ENCODE measurements around the gene KRTAP2-1.

- TF ChIP-seq POLR2A (IDR thresholded peaks at IDR 0.05) (no peak), CTCF (IDR thresholded peaks at IDR 0.05) (no peak), EP300 (IDR thresholded peaks at IDR 0.05) (no peak)
These were observed 10.4 kb upstream of the KRTAP2-1 start for GRCh38 chr17:41057547-41057946.

Measured in ovary (tissue), 3 donors.